ENCODE results near the gene DEPDC5. TPM values are rescaled to one million over a fixed set of nuclear protein-coding genes. Genes with fewer than 3 reads are reported as not detected.
A peak's percentile ranks its signal among the peaks of the same experiment; 100 is the strongest.

DEPDC5 gene
- total and polyA plus RNA-seq, 10 of the 15 experiments (the other 5 are each of a cell fraction or from before 2014, with no cell fraction given), result 3.0 to 38.9 (median 22.8) TPM

DNA sequence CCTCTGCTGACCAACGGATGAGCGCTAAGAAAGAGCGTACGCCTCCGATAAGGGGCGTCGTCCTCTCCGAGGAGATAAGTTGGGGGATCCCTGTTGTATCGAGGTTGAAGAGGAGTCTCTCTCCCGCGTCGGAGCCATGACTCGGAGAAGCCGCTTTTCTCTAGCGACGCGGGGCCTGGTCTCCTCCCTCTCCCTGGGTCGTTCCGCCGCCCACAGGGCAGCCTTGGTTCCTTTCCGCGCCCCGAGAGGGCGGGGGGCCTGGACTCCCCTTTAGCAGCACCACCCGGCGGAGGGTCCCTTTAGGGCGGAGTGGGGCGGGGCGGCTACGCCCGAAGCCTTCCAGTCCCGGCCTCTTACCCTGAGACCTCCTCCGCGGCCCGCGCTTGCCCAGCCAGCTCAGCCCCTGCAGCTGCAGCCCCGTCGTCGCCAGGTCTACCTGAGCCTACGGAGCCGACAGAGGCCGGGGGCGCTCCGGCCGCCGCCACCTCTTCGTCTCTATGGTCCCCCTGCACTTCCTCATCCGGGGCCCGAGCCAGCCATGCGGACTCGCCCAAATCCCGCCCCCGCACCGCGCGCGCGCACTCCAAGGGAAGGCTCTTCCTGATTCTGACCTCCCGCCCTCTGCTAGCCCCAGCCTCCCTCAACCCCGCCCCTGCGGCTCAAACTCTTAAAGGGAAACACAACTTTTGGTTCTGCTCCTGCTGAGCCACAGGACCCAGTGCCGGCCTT, 4.0 kb upstream of the DEPDC5 start, which contains the start of gene PRR14L (continued):
- TF ChIP-seq, protein P1, sequence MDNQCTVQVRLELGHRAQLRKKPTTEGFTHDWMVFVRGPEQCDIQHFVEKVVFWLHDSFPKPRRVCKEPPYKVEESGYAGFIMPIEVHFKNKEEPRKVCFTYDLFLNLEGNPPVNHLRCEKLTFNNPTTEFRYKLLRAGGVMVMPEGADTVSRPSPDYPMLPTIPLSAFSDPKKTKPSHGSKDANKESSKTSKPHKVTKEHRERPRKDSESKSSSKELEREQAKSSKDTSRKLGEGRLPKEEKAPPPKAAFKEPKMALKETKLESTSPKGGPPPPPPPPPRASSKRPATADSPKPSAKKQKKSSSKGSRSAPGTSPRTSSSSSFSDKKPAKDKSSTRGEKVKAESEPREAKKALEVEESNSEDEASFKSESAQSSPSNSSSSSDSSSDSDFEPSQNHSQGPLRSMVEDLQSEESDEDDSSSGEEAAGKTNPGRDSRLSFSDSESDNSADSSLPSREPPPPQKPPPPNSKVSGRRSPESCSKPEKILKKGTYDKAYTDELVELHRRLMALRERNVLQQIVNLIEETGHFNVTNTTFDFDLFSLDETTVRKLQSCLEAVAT (IDR thresholded peaks at IDR 0.05), result no peak
- TF ChIP-seq IRF4 (IDR thresholded peaks at IDR 0.05; ENCODE audit: low read depth, low read length), result no peak

DNA sequence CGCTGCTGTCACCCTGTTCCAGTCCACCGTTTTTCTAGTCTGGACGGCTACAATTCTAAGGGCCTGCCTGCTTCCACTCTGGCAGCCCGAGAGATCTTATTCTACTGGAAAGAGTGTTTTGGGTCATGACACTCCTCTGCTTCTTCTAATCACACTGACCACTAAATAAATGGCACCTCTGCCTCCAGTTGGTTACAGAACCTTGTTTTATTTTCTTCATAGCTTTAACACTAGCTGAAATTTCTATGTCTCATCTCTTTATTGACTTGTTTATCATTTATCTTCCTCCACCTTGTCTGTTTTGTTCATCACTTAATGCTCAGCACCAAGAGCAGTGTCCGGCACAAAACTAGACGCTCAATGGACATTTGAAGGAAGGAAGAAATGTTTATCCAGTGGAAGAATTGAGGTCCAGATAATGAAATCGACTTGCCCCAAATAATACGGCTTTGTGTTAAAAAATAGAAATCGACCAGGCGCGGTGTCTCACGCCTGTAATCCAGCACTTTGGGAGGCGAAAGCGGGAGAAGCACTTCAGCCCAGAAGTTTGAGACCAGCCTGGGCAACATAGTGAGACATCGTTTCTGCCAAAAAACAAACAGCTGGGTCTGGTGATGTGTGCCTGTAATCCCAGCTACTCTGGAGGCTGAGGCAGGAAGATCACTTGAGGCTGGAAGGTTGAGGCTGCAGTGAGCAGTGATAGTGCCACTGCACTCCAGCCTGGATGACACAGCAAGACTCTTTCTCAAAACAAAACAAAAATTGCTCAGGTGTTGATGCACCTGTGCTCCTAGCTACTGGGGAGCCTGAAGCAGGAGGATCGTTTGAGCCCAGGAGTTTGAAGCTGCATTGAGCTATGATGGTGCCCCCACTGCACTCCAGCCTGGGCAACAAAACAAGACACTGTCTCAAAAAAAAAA, 3.2 kb upstream of the DEPDC5 start:
- DNase-seq (ENCODE audit: low read depth, low spot score) (no peak), FAIRE-seq (no peak), ATAC-seq (no peak)
- Histone ChIP-seq H3K27ac (ENCODE audit: control insufficient read depth, insufficient read depth) (peak overlapping the region; percentile 94), H3K4me1 (ENCODE audit: control insufficient read depth, insufficient read depth, low read length) (peaks cover 20% of the 10 kb centered on the region), H3K79me2 (ENCODE audit: control insufficient read depth, insufficient read depth, low read length) (peaks cover 54% of the 10 kb centered on the region), H2AFZ (ENCODE audit: control insufficient read depth, low read depth, low read length) (peak overlapping the region; percentile 94), H3K36me3 (ENCODE audit: control insufficient read depth in 2 of 2, insufficient read depth in 2 of 2, low read length in 1 of 2) (no peaks in the 10 kb centered on the region), H3K27me3 (replicated peaks in 1 of 2; ENCODE audit: control insufficient read depth in 2 of 2, insufficient read depth in 2 of 2, low read length in 1 of 2) (no peaks in the 10 kb centered on the region), H3K4me3 (peak overlapping the region; percentile 70), H4K20me1 (ENCODE audit: control insufficient read depth, insufficient read depth) (no peaks in the 10 kb centered on the region), H3K9ac (ENCODE audit: control insufficient read depth, insufficient read depth, low read length) (peak overlapping the region; percentile 93), H3K4me2 (ENCODE audit: control insufficient read depth, insufficient read depth) (peak overlapping the region; percentile 85), H3K9me3 (replicated peaks; ENCODE audit: control insufficient read depth, insufficient read depth, low read length) (no peaks in the 10 kb centered on the region)
- CTCF ChIA-PET, result no interaction called here
- intact Hi-C loops (cut with micrococcal nuclease; ENCODE audit: unreplicated experiment), result loop anchor here (5.0 to 10.0 kb wide), 2 partner anchors 86 to 403 kb away; partner anchors contain the start of genes PATZ1 and PISD
- BruUV-seq (replicated peaks), result no TSS peak
- SMC1A ChIA-PET (ENCODE audit: uncharacterized antibody, unreplicated experiment), result interaction anchor here (1.0 to 1.7 kb wide), 2 partner anchors 89 to 200 kb away, joined by 3 to 6 read pairs; partner anchors contain the start of gene PISD
- RAD21 ChIA-PET (ENCODE audit: unreplicated experiment), result no interaction called here
- POLR2A ChIA-PET, result interaction anchor here (0.7 to 1.7 kb wide), 2 partner anchors 12 to 74 kb away, joined by 5 to 7 read pairs; no protein-coding TSS in a partner anchor
- 61% methylated on average over 16 of the region's 16 CpGs for WGBS (ENCODE audit: insufficient coverage, insufficient replicate concordance, low lambda C conversion rate, missing lambda C conversion rate)
- no peak for TF ChIP-seq STAT3 (IDR thresholded peaks at IDR 0.05; ENCODE audit: low read depth, low read length)
- peak; percentile 8; the same call in 1 of the 2 replicates for TF ChIP-seq HDGF (IDR thresholded peaks at IDR 0.05)
- TF ChIP-seq, protein P2, sequence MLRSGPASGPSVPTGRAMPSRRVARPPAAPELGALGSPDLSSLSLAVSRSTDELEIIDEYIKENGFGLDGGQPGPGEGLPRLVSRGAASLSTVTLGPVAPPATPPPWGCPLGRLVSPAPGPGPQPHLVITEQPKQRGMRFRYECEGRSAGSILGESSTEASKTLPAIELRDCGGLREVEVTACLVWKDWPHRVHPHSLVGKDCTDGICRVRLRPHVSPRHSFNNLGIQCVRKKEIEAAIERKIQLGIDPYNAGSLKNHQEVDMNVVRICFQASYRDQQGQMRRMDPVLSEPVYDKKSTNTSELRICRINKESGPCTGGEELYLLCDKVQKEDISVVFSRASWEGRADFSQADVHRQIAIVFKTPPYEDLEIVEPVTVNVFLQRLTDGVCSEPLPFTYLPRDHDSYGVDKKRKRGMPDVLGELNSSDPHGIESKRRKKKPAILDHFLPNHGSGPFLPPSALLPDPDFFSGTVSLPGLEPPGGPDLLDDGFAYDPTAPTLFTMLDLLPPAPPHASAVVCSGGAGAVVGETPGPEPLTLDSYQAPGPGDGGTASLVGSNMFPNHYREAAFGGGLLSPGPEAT (IDR thresholded peaks at IDR 0.05; ENCODE audit: low read depth), result 0 out of 2 replicates have a peak, but pooled peaks have one; percentile 10
- TF ChIP-seq, protein P3, sequence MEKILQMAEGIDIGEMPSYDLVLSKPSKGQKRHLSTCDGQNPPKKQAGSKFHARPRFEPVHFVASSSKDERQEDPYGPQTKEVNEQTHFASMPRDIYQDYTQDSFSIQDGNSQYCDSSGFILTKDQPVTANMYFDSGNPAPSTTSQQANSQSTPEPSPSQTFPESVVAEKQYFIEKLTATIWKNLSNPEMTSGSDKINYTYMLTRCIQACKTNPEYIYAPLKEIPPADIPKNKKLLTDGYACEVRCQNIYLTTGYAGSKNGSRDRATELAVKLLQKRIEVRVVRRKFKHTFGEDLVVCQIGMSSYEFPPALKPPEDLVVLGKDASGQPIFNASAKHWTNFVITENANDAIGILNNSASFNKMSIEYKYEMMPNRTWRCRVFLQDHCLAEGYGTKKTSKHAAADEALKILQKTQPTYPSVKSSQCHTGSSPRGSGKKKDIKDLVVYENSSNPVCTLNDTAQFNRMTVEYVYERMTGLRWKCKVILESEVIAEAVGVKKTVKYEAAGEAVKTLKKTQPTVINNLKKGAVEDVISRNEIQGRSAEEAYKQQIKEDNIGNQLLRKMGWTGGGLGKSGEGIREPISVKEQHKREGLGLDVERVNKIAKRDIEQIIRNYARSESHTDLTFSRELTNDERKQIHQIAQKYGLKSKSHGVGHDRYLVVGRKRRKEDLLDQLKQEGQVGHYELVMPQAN (conservative IDR thresholded peaks at IDR 0.05), result no peak
- TF ChIP-seq, protein P1 (IDR thresholded peaks at IDR 0.05), result peak; percentile 90
- in situ Hi-C loops (cut with MboI), result no loop called here
